Neutrophil (primary cell): ENCODE measurements around the gene RAB9A.

Experiments
- H3K27ac ChIP-seq: fragments of 200-600 bp; sonication (generic); 2 replicates; pipeline ENCODE4 v1.5.1; 2016; ENCODE audit warnings: mild to moderate bottlenecking, moderate library complexity
- H3K27me3 ChIP-seq: fragments of 200-600 bp; sonication (generic); 2 replicates; pipeline ENCODE4 v1.6.0; 2016; ENCODE audit warnings: mild to moderate bottlenecking
- H3K36me3 ChIP-seq: fragments of 200-600 bp; sonication (generic); 2 replicates; pipeline ENCODE4 v1.5.1; 2017
- H3K4me1 ChIP-seq, 2 experiments: fragments of 200-600 bp in 1 of 2; sonication (generic) in 1 of 2; 1 replicate in 1 of 2; 2 replicates in 1 of 2; pipeline versions ENCODE4 v1.5.1 to v1.6.1; 2013 to 2016; ENCODE audit warnings: low read depth in 1 of 2, low read length in 1 of 2, mild to moderate bottlenecking in 1 of 2, moderate library complexity in 1 of 2; ENCODE audit not compliant: control insufficient read depth in 1 of 2, insufficient read depth in 1 of 2
- H3K4me3 ChIP-seq, 2 experiments: fragments of 200-600 bp in 1 of 2; sonication (generic) in 1 of 2; 1 replicate in 1 of 2; 2 replicates in 1 of 2; pipeline ENCODE4 v1.5.1; 2013 to 2016; ENCODE audit warnings: low read depth in 1 of 2, low read length in 1 of 2, mild to moderate bottlenecking in 1 of 2, moderate library complexity in 1 of 2
- H3K9me3 ChIP-seq: fragments of 200-600 bp; sonication (generic); 2 replicates; pipeline ENCODE4 v1.5.1; 2016
- TF ChIP-seq, protein P1 (sequence below): fragments of 200-600 bp; sonication (generic); IDR thresholded peaks from 2 replicates; pipeline ENCODE4 v1.5.1; 2016; ENCODE audit warnings: antibody characterized with exemption

RAB9A gene

DNA sequence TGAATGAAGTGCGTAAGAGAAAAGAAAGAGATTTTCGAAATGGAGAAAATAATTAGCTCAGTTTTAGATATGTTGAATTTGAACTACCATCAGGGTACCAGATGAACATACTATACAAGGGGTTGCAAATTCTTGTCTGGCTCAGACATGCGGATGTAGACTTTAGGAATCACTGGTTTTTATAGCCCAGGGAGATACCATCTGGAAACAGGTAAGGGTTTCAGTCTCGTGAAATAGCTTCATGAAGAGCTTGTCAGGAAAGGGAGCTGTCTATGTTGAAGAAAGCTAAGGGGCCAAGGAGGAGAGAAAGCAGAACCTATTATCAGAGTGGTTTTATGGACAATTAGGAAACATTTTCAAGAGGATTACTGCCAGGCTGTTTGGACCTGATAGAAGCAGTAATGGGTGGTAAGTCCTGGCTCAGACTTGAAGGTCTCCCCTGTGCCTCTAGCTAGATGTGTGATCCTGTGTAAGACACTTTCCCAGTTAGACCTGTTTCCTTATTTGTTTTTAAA lies 6.7 kb downstream of the RAB9A start:
- no peaks in the 10 kb centered on the region for H3K36me3 ChIP-seq
- H3K27ac ChIP-seq, result no peak overlapping the region
- H3K4me1 ChIP-seq, result peaks cover 25 to 49% of the 10 kb centered on the region in 2 experiments

GRCh38 chrX:13697455-13697854 lies 8.5 kb downstream of the RAB9A start:
- Histone ChIP-seq H3K36me3 (no peaks in the 10 kb centered on the region), H3K9me3 (no peaks in the 10 kb centered on the region), H3K4me3 (no peak overlapping the region), H3K27ac (peak overlapping the region; percentile 57), H3K4me1 (peaks cover 25 to 51% of the 10 kb centered on the region in 2 experiments), H3K27me3 (no peaks in the 10 kb centered on the region)
- TF ChIP-seq, protein P1, sequence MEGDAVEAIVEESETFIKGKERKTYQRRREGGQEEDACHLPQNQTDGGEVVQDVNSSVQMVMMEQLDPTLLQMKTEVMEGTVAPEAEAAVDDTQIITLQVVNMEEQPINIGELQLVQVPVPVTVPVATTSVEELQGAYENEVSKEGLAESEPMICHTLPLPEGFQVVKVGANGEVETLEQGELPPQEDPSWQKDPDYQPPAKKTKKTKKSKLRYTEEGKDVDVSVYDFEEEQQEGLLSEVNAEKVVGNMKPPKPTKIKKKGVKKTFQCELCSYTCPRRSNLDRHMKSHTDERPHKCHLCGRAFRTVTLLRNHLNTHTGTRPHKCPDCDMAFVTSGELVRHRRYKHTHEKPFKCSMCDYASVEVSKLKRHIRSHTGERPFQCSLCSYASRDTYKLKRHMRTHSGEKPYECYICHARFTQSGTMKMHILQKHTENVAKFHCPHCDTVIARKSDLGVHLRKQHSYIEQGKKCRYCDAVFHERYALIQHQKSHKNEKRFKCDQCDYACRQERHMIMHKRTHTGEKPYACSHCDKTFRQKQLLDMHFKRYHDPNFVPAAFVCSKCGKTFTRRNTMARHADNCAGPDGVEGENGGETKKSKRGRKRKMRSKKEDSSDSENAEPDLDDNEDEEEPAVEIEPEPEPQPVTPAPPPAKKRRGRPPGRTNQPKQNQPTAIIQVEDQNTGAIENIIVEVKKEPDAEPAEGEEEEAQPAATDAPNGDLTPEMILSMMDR, result no peak

More for the DNA sequence above, 6.7 kb downstream of the RAB9A start:
- no peak overlapping the region for H3K4me3 ChIP-seq
- H3K27me3 ChIP-seq, result no peaks in the 10 kb centered on the region
- no peaks in the 10 kb centered on the region for H3K9me3 ChIP-seq
- TF ChIP-seq, protein P1, result no peak

DNA sequence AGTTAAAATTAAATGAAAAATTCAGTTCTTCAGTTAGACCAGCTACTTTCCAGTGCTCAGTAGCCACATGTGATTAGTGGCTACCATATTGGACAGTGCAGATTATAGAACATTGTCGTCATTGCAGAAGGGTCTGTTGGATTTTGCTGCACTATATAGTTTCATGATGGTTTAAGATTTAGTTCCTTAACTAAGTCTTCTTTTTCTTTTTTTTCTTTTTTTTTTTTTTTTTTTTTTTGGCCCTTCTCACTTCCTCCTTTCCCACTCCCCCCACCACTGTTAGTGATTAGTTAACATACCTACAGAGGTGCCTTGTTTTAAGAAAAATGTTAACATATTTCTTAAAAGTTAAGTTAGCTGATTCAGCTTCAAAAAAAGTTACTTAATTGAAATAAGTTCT lies 9.0 kb downstream of the RAB9A start:
- Histone ChIP-seq H3K9me3 (no peaks in the 10 kb centered on the region), H3K4me1 (peaks cover 21 to 48% of the 10 kb centered on the region in 2 experiments), H3K36me3 (no peaks in the 10 kb centered on the region), H3K4me3 (no peak overlapping the region), H3K27ac (peak overlapping the region; percentile 57), H3K27me3 (no peaks in the 10 kb centered on the region)
- TF ChIP-seq, protein P1, result no peak

DNA sequence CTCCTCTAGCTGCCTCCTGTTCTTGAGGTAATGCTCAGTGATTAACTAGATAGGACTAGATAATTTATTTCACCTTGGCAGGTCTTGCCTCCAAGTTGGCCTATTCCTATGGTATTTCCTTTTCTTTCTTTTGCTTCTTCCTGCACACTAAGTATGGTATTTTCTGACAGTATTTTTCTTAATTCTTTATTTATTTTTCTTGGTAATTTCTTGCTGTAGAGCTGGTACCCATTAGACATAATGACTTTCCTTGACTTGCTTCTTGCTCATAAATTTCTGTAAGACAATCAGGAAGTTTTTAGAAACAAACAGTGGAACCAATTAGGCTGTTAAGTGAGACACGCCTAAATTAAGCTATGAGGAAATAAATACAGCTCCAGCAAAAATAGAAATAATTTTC lies 9.5 kb downstream of the RAB9A start:
- H3K27me3 ChIP-seq, result no peaks in the 10 kb centered on the region
- TF ChIP-seq, protein P1, result no peak
- H3K9me3 ChIP-seq, result no peaks in the 10 kb centered on the region
- peaks cover 16 to 44% of the 10 kb centered on the region in 2 experiments for H3K4me1 ChIP-seq
- H3K36me3 ChIP-seq, result no peaks in the 10 kb centered on the region
- no peak overlapping the region for H3K4me3 ChIP-seq
- peak overlapping the region; percentile 49 for H3K27ac ChIP-seq

DNA sequence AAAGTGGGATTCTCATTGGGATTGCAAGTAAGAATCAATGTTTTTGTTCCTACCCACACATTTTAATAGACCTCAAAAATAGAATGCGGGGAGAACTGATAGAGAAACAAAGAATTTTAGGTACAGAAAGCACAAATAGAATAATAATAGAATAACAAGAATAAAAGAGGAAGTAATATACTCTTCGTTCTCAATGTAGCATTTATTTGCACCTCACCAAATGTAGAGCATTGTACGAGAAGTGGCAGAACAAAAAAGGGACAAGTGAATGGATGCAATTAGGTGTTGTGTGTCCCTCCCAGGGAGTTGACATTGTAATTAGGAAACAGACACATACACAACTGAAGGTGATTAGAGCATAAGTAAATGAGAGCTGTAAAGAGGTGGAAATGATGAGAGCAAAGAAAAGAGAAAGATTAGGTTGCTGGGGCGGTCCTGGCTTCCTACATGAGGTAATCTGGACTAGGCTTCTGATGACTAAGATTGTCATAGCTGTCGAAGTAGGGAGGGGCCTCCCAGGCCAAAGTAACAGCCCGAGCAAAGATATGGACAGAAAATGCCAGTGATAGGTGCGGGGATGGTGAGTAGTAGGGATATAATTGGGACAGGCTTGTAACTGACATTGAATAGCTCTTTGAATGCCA lies 10.4 kb downstream of the RAB9A start:
- Histone ChIP-seq H3K9me3 (no peaks in the 10 kb centered on the region), H3K36me3 (no peaks in the 10 kb centered on the region), H3K4me1 (peaks cover 12 to 45% of the 10 kb centered on the region in 2 experiments), H3K4me3 (no peak overlapping the region), H3K27ac (peak overlapping the region; percentile 49), H3K27me3 (no peaks in the 10 kb centered on the region)
- TF ChIP-seq, protein P1, result no peak
